OCI-LY1 (cell line): Measurements from ENCODE around the gene HUS1.
"Not testable (repeated sequence)": the region's sequence is repeated elsewhere in the genome, so short reads cannot be mapped to it uniquely, and the experiment has no call there.

Source experiments
- EZH2 ChIP-seq: fragments of 200-600 bp; sonication (generic), shearing (Covaris generic); IDR thresholded peaks from 2 replicates; pipeline ENCODE4 v1.8.0; 2017; ENCODE audit warnings: borderline replicate concordance, mixed run types, mild to moderate bottlenecking, antibody characterized with exemption, low read length, moderate library complexity, mixed read lengths
- TF ChIP-seq, protein P1 (sequence below): fragments of 200-600 bp; sonication (generic), shearing (Covaris generic); IDR thresholded peaks from 2 replicates; pipeline ENCODE4 v1.5.1; 2017; ENCODE audit warnings: mild to moderate bottlenecking, antibody characterized with exemption, low read length, moderate library complexity, mixed read lengths

DNA sequence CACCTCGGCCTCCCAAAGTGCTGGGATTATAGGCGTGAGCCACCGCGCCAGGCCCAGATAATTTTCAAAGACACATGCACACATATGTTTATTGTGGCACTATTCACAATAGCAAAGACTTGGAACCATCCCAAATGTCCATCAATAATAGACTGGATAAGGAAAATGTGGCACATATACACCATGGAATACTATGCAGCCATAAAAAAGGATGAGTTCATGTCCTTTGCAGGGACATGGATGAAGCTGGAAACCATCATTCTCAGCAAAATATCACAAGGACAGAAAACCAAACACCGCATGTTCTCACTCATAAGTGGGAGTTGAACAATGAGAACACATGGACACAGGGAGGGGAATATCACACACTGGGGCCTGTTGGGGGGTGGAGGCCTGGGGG, 1.2 kb upstream of the HUS1 start:
- TF ChIP-seq, protein P1, sequence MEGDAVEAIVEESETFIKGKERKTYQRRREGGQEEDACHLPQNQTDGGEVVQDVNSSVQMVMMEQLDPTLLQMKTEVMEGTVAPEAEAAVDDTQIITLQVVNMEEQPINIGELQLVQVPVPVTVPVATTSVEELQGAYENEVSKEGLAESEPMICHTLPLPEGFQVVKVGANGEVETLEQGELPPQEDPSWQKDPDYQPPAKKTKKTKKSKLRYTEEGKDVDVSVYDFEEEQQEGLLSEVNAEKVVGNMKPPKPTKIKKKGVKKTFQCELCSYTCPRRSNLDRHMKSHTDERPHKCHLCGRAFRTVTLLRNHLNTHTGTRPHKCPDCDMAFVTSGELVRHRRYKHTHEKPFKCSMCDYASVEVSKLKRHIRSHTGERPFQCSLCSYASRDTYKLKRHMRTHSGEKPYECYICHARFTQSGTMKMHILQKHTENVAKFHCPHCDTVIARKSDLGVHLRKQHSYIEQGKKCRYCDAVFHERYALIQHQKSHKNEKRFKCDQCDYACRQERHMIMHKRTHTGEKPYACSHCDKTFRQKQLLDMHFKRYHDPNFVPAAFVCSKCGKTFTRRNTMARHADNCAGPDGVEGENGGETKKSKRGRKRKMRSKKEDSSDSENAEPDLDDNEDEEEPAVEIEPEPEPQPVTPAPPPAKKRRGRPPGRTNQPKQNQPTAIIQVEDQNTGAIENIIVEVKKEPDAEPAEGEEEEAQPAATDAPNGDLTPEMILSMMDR: not testable (repeated sequence)
- TF ChIP-seq EZH2: not testable (repeated sequence)
